DND-41 (cell line): ENCODE data around the gene PAM16.

ENCODE experiments used
- ATAC-seq: fragments of 200-7000 bp; cut with Tn5 transposase; 3 replicates; pipeline ENCODE4 v1.9.1; 2021; ENCODE audit warnings: low read depth; ENCODE audit not compliant: insufficient read depth
- DNase-seq: peaks from one replicate; pipeline ENCODE4 v3.0.0-alpha.2; 2020
- H2AFZ ChIP-seq: 2 replicates; pipeline ENCODE4 v1.6.0; 2012; ENCODE audit warnings: low read depth, low read length
- H3K27ac ChIP-seq: 2 replicates; pipeline ENCODE4 v1.5.1; 2012; ENCODE audit warnings: low read length, inconsistent platforms
- H3K27me3 ChIP-seq: fragments of 200-600 bp; sonication (generic); 2 replicates; pipeline ENCODE4 v1.6.0; 2012; ENCODE audit warnings: low read length, mild to moderate bottlenecking, inconsistent platforms; ENCODE audit not compliant: insufficient read depth, poor library complexity
- H3K36me3 ChIP-seq: 2 replicates; pipeline ENCODE4 v1.5.1; 2012; ENCODE audit warnings: low read length, inconsistent platforms; ENCODE audit not compliant: insufficient read depth
- H3K4me1 ChIP-seq: 2 replicates; pipeline ENCODE4 v1.5.1; 2012; ENCODE audit warnings: mild to moderate bottlenecking, low read length; ENCODE audit not compliant: insufficient read depth
- H3K4me2 ChIP-seq: 2 replicates; pipeline ENCODE4 v1.6.0; 2012; ENCODE audit warnings: mild to moderate bottlenecking, moderate library complexity, low read length, inconsistent platforms; ENCODE audit not compliant: insufficient read depth
- H3K4me3 ChIP-seq, 2 experiments: fragments of 200-600 bp in 1 of 2; shearing (Covaris generic) in 1 of 2; 2 replicates each; pipeline ENCODE4 v1.5.1; 2012 to 2016; ENCODE audit warnings: inconsistent platforms in 2 of 2, low read length in 2 of 2, mild to moderate bottlenecking in 2 of 2, low read depth in 1 of 2, moderate library complexity in 1 of 2
- H3K79me2 ChIP-seq: 2 replicates; pipeline ENCODE4 v1.6.0; 2012; ENCODE audit warnings: low read length, inconsistent platforms; ENCODE audit not compliant: insufficient read depth
- H3K9ac ChIP-seq: 2 replicates; pipeline ENCODE4 v1.6.0; 2012; ENCODE audit warnings: low read depth, mild to moderate bottlenecking, inconsistent platforms, low read length, moderate library complexity
- H3K9me3 ChIP-seq: 2 replicates; pipeline ENCODE4 v1.5.1; 2012; ENCODE audit warnings: low read length, moderate library complexity, mild to moderate bottlenecking, inconsistent platforms; ENCODE audit not compliant: insufficient read depth, severe bottlenecking
- H4K20me1 ChIP-seq: 2 replicates; pipeline ENCODE4 v1.6.0; 2012; ENCODE audit warnings: low read length; ENCODE audit not compliant: insufficient read depth
- EZH2 ChIP-seq: IDR thresholded peaks from 3 replicates; pipeline ENCODE4 v1.6.1; 2012; ENCODE audit warnings: borderline replicate concordance, low read depth, mild to moderate bottlenecking, moderate library complexity, low read length, inconsistent platforms; ENCODE audit not compliant: severe bottlenecking
- TF ChIP-seq, protein P1 (sequence below): IDR thresholded peaks from 2 replicates; pipeline ENCODE4 v1.5.1; 2012; ENCODE audit warnings: borderline replicate concordance, low read length, moderate library complexity, mild to moderate bottlenecking; ENCODE audit not compliant: poor library complexity, severe bottlenecking; ENCODE audit errors: extremely low read depth

The PAM16 gene

DNA sequence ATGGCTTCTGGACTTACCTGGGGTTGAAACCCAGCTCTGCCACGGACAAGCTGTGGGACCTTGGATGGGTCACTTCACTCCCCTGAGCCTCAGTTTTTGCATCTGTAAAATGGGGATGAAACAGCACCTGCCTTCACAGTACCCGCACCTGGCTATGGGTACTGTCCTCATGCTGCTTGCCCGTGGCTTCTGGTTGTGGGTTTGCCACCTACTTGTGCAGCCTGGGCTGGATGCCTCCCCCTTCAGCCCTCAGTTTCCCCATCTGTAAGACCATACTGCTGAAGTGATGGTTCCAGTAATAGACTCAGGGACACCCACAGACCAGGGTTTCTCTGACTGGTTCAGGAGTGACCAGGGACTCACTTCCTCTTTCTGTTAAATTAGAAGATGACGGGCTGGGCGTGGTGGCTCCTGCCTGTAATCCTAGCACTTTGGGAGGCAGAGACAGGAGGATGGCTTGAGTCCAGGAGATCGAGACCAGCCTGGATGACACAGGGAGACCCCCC, 25.8 kb downstream of the PAM16 start:
- H3K4me3 ChIP-seq, result no peak overlapping the region
- peaks cover 29% of the 10 kb centered on the region for H4K20me1 ChIP-seq
- DNase-seq, result no peak
- H3K4me1 ChIP-seq, result no peaks in the 10 kb centered on the region
- no peak overlapping the region for H3K27ac ChIP-seq
- H3K9me3 ChIP-seq, result no peaks in the 10 kb centered on the region
- no peak overlapping the region for H3K4me2 ChIP-seq
- no peaks in the 10 kb centered on the region for H3K36me3 ChIP-seq
- no peak overlapping the region for H3K9ac ChIP-seq
- TF ChIP-seq, protein P1, sequence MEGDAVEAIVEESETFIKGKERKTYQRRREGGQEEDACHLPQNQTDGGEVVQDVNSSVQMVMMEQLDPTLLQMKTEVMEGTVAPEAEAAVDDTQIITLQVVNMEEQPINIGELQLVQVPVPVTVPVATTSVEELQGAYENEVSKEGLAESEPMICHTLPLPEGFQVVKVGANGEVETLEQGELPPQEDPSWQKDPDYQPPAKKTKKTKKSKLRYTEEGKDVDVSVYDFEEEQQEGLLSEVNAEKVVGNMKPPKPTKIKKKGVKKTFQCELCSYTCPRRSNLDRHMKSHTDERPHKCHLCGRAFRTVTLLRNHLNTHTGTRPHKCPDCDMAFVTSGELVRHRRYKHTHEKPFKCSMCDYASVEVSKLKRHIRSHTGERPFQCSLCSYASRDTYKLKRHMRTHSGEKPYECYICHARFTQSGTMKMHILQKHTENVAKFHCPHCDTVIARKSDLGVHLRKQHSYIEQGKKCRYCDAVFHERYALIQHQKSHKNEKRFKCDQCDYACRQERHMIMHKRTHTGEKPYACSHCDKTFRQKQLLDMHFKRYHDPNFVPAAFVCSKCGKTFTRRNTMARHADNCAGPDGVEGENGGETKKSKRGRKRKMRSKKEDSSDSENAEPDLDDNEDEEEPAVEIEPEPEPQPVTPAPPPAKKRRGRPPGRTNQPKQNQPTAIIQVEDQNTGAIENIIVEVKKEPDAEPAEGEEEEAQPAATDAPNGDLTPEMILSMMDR, result no peak
- TF ChIP-seq EZH2, result no peak
- no peaks in the 10 kb centered on the region for H3K79me2 ChIP-seq
- ATAC-seq, result no peak
- H2AFZ ChIP-seq, result no peak overlapping the region
- no peaks in the 10 kb centered on the region for H3K27me3 ChIP-seq

GRCh38 chr16:4324492-4325252, 26.4 kb downstream of the PAM16 start:
- no peak for ATAC-seq
- Histone ChIP-seq H3K4me3 (no peak overlapping the region), H3K9ac (no peak overlapping the region), H3K9me3 (no peaks in the 10 kb centered on the region), H3K27ac (no peak overlapping the region), H4K20me1 (peaks cover 31% of the 10 kb centered on the region), H3K36me3 (no peaks in the 10 kb centered on the region), H3K79me2 (no peaks in the 10 kb centered on the region), H3K27me3 (no peaks in the 10 kb centered on the region), H3K4me1 (no peaks in the 10 kb centered on the region), H3K4me2 (no peak overlapping the region), H2AFZ (no peak overlapping the region)
- no peak for TF ChIP-seq EZH2
- DNase-seq, result no peak

DNA sequence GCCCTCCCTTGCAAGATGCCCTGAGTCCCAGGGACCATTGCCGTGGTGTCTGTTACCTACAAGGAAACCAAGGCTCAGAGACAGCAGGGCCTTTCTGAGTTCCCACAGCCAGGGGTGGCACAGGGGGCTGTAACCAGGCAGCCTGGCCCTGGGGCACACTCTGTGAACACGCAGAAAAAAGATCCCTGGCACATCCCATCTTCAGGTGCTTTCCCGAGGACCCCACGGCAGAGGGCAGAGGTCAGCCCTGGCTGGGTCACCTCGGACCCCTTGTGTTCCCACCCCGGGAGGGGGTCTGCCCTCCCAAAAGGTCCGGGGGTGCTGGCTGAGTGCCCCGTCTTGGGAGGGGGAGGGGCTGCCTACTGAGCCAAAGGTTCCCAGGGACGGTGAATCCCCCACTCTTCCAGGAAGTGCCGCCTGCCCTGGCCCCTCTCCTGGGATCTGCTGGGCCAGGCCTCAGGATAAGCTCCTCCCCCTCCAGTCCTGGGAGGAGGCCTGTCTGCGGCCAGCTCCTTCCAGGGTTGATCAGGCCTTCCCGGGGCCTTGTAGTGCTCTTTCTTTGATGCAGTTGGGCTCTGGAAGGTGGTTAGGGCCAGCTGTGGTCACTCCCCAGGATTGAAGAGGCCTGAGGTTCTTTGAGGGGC, 27.2 kb downstream of the PAM16 start:
- no peaks in the 10 kb centered on the region for H3K9me3 ChIP-seq
- ATAC-seq (no peak), DNase-seq (no peak)
- peaks cover 37% of the 10 kb centered on the region for H4K20me1 ChIP-seq
- no peaks in the 10 kb centered on the region for H3K4me1 ChIP-seq
- H3K4me2 ChIP-seq, result no peak overlapping the region
- no peaks in the 10 kb centered on the region for H3K27me3 ChIP-seq
- H3K4me3 ChIP-seq, result no peak overlapping the region
- no peaks in the 10 kb centered on the region for H3K79me2 ChIP-seq
- TF ChIP-seq EZH2, result no peak
- TF ChIP-seq, protein P1, result no peak
- no peak overlapping the region for H3K27ac ChIP-seq
- no peak overlapping the region for H3K9ac ChIP-seq
- H2AFZ ChIP-seq, result no peak overlapping the region
- no peaks in the 10 kb centered on the region for H3K36me3 ChIP-seq
